ENCODE results near the gene SH3D19. TPM values are rescaled to one million over a fixed set of nuclear protein-coding genes. Genes with fewer than 3 reads are reported as not detected.

The SH3D19 gene
- total RNA-seq, 1 donor from 2014 or later = 25.1 TPM

GRCh38 chr4:151344948-151345347 is 19.5 kb upstream of the SH3D19 start:
- no peaks in the 10 kb centered on the region for H3K27me3 Mint-ChIP-seq (ENCODE audit: low read depth)
- H3K27ac Mint-ChIP-seq (ENCODE audit: unreplicated experiment) = no peak overlapping the region
- H3K4me3 Mint-ChIP-seq = no peak overlapping the region
- H3K36me3 Mint-ChIP-seq (ENCODE audit: low read depth) = no peaks in the 10 kb centered on the region
- H3K4me1 Mint-ChIP-seq = no peaks in the 10 kb centered on the region
- no peak for DNase-seq (ENCODE audit: low read depth, low spot score)
- H3K9me3 Mint-ChIP-seq = peaks cover 13% of the 10 kb centered on the region
- no peak for TF ChIP-seq CTCF (conservative IDR thresholded peaks at IDR 0.05)

GRCh38 chr4:151340751-151341385 is 15.5 kb upstream of the SH3D19 start:
- H3K4me1 Mint-ChIP-seq = no peaks in the 10 kb centered on the region

GRCh38 chr4:151339467-151339866 is 14.1 kb upstream of the SH3D19 start:
- no peak for TF ChIP-seq CTCF (conservative IDR thresholded peaks at IDR 0.05)
- DNase-seq (ENCODE audit: low read depth, low spot score) = no peak
- H3K4me3 Mint-ChIP-seq = no peak overlapping the region
- H3K27ac Mint-ChIP-seq (ENCODE audit: unreplicated experiment) = no peak overlapping the region
- no peaks in the 10 kb centered on the region for H3K4me1 Mint-ChIP-seq
- no peaks in the 10 kb centered on the region for H3K27me3 Mint-ChIP-seq (ENCODE audit: low read depth)
- peaks cover 4% of the 10 kb centered on the region for H3K9me3 Mint-ChIP-seq
- H3K36me3 Mint-ChIP-seq (ENCODE audit: low read depth) = no peaks in the 10 kb centered on the region

More at GRCh38 chr4:151340751-151341385, 15.5 kb upstream of the SH3D19 start:
- no peak for DNase-seq (ENCODE audit: low read depth, low spot score)
- no peaks in the 10 kb centered on the region for H3K36me3 Mint-ChIP-seq (ENCODE audit: low read depth)
- no peak for TF ChIP-seq CTCF (conservative IDR thresholded peaks at IDR 0.05)
- no peak overlapping the region for H3K4me3 Mint-ChIP-seq
- H3K9me3 Mint-ChIP-seq = peaks cover 13% of the 10 kb centered on the region
- no peak overlapping the region for H3K27ac Mint-ChIP-seq (ENCODE audit: unreplicated experiment)
- H3K27me3 Mint-ChIP-seq (ENCODE audit: low read depth) = no peaks in the 10 kb centered on the region

GRCh38 chr4:151331276-151332042 is 6.1 kb upstream of the SH3D19 start:
- Mint-ChIP-seq H3K4me1 (no peaks in the 10 kb centered on the region), H3K27me3 (ENCODE audit: low read depth) (no peaks in the 10 kb centered on the region), H3K9me3 (no peaks in the 10 kb centered on the region), H3K27ac (ENCODE audit: unreplicated experiment) (peak overlapping the region; percentile 6), H3K36me3 (ENCODE audit: low read depth) (no peaks in the 10 kb centered on the region), H3K4me3 (no peak overlapping the region)
- DNase-seq (ENCODE audit: low read depth, low spot score) = no peak
- TF ChIP-seq CTCF (conservative IDR thresholded peaks at IDR 0.05) = no peak

- Mint-ChIP-seq H3K9me3 (no peaks in the 10 kb centered on the region), H3K36me3 (ENCODE audit: low read depth) (no peaks in the 10 kb centered on the region), H3K27me3 (ENCODE audit: low read depth) (no peaks in the 10 kb centered on the region), H3K27ac (ENCODE audit: unreplicated experiment) (no peak overlapping the region), H3K4me3 (peak overlapping the region; percentile 45), H3K4me1 (peaks cover 10% of the 10 kb centered on the region)
- TF ChIP-seq CTCF (conservative IDR thresholded peaks at IDR 0.05) = no peak
- DNase-seq (ENCODE audit: low read depth, low spot score) = no peak
Measured at GRCh38 chr4:151329217-151330007, 4.0 kb upstream of the SH3D19 start.
